ENCODE data around the gene MDC1. TPM values are rescaled to one million over a fixed set of nuclear protein-coding genes. Genes with fewer than 3 reads are reported as not detected.
A peak's percentile ranks its signal among the peaks of the same experiment; 100 is the strongest.

MDC1 gene
- polyA plus RNA-seq, 1 of the 3 experiments (the other 2 are of a cell fraction) = 10.4 TPM

DNA sequence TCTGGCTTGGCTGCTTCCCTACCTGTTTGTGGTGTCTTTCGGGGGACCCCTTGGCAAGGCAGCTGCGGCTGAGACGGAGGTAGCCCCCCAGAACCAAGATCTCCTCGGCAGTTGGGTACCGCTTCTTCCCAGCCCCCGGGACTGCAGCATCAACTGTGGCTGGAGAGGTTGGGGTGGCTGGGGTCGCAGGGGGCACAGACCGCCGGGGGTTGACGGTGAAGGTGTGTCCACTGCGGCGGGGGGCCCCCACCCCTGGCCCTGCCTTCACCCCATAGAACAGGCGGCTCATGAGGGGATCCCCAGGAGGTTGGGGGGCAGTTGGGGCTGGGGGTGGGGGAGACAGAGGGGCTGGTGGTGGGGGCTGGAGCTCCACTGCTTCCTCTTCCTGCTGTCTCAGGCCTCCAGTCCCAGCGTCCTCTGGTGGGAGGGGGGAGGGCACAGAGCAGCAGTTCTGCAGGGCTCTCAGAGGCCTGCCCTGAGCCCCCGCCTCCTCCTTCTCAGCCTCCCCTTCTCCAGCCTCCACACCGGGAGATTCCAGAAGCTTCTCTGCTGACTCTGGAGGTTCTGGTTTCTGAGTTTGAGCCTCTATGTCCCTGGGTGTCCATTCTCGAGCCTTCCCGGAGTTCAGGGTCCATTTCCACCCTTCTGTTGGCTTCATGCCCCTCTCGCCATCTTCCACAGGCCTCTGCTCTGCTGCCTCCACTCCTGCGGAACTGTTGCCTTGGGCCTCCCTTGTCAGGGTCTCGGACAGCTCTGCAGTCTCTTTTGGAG lies 32.5 kb downstream of the MDC1 start:
- H3K9ac ChIP-seq = peak overlapping the region; percentile 97
- DNase-seq = peak; percentile 45
- peaks cover 100% of the 10 kb centered on the region for H3K79me2 ChIP-seq (ENCODE audit: insufficient read depth)
- ChIA-PET CTCF (interaction anchor here (1.7 to 29.8 kb wide), 2 partner anchors 13 to 38 kb away, joined by 8 to 838 read pairs; partner anchors contain the start of genes DHX16, FLOT1, MDC1 and TUBB), POLR2A (no interaction called here)
- H3K9me2 ChIP-seq = no peaks in the 10 kb centered on the region
- 43% methylated on average over 16 of the region's 21 CpGs for WGBS (ENCODE audit: low lambda C conversion rate)
- peak overlapping the region; percentile 74 to 77 for H3K4me3 ChIP-seq (ENCODE audit: low read depth in 2 of 2, low read length in 1 of 2)
- H3K27ac ChIP-seq (ENCODE audit: low read depth in 2 of 2, low read length in 1 of 2) = peak overlapping the region; percentile 93 to 97
- H3K4me2 ChIP-seq = peak overlapping the region; percentile 98
- no peaks in the 10 kb centered on the region for H3K27me3 ChIP-seq (ENCODE audit: insufficient read depth)
- no peaks in the 10 kb centered on the region for H3K9me3 ChIP-seq
- H3K36me3 ChIP-seq (replicated peaks in 1 of 2; ENCODE audit: control insufficient read depth in 1 of 2, insufficient read depth in 2 of 2, low read length in 1 of 2) = peaks cover 4 to 25% of the 10 kb centered on the region in 2 experiments
- peaks cover 23% of the 10 kb centered on the region for H4K20me1 ChIP-seq (ENCODE audit: insufficient read depth)
- TF ChIP-seq CTCF (IDR thresholded peaks at IDR 0.05) (no peak), RCOR1 (IDR thresholded peaks at IDR 0.05; ENCODE audit: low read length) (no peak), PBX3 (IDR thresholded peaks at IDR 0.05) (no peak), SIN3A (IDR thresholded peaks at IDR 0.05; ENCODE audit: borderline replicate concordance, low read depth, low read length) (no peak), TCF12 (IDR thresholded peaks at IDR 0.05) (no peak), RFX5 (IDR thresholded peaks at IDR 0.05; ENCODE audit: low read length) (no peak), RXRA (IDR thresholded peaks at IDR 0.05; ENCODE audit: borderline replicate concordance, low read depth) (no peak), MEF2A (IDR thresholded peaks at IDR 0.05; ENCODE audit: borderline replicate concordance, low read depth) (no peak), POLR2AphosphoS5 (IDR thresholded peaks at IDR 0.05; ENCODE audit: low read depth, low read length) (no peak), RAD21 (IDR thresholded peaks at IDR 0.05; ENCODE audit: low read length) (no peak), TEAD4 (IDR thresholded peaks at IDR 0.05; ENCODE audit: borderline replicate concordance, insufficient read depth) (no peak), MXI1 (IDR thresholded peaks at IDR 0.05; ENCODE audit: low read depth, low read length) (no peak)
- H2AFZ ChIP-seq (ENCODE audit: low read depth) = no peak overlapping the region
- peaks cover 29% of the 10 kb centered on the region for H3F3A ChIP-seq (replicated peaks; ENCODE audit: insufficient read depth)
- peaks cover 26 to 70% of the 10 kb centered on the region in 2 experiments; a peak in 3 of 4 replicates for H3K4me1 ChIP-seq (ENCODE audit: control insufficient read depth in 1 of 2, insufficient read depth in 2 of 2, low read depth in 1 of 2, low read length in 1 of 2)

DNA sequence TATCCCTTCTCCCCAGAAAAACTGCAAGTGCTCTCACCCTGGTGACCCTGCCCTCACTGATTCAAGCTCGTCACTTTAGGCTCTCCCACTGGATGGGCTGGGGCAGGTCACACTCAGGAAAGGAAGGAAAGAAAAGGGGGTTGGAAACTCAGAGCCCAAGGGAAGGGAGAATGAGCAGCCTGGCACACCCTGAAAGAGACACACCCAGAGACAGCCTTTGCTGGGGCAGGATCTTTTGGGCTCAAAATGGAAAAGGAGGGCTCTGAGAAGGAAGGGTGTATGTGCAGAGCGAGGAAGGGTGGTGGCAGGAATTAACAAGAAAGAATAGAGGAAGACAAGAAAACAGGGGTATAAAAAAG lies 33.1 kb downstream of the MDC1 start:
- H3K9me2 ChIP-seq = no peaks in the 10 kb centered on the region
- H3K36me3 ChIP-seq (replicated peaks in 1 of 2; ENCODE audit: control insufficient read depth in 1 of 2, insufficient read depth in 2 of 2, low read length in 1 of 2) = peaks cover 4 to 25% of the 10 kb centered on the region in 2 experiments
- 34% methylated on average over 2 of the region's 2 CpGs for WGBS (ENCODE audit: low lambda C conversion rate)
- H3K4me1 ChIP-seq (ENCODE audit: control insufficient read depth in 1 of 2, insufficient read depth in 2 of 2, low read depth in 1 of 2, low read length in 1 of 2) = peaks cover 23 to 68% of the 10 kb centered on the region in 2 experiments; a peak in 3 of 4 replicates
- peaks cover 100% of the 10 kb centered on the region for H3K79me2 ChIP-seq (ENCODE audit: insufficient read depth)
- ChIA-PET POLR2A (interaction anchor here (1.2 kb wide), 1 partner anchor 37 kb away, joined by 4 read pairs; no protein-coding TSS in a partner anchor), CTCF (interaction anchor here (1.7 to 29.8 kb wide), 2 partner anchors 12 to 39 kb away, joined by 8 to 838 read pairs; partner anchors contain the start of genes DHX16, FLOT1, MDC1 and TUBB)
- H3K4me3 ChIP-seq (ENCODE audit: low read depth in 2 of 2, low read length in 1 of 2) = peak overlapping the region; percentile 74 to 77
- peak overlapping the region; percentile 93 to 97 for H3K27ac ChIP-seq (ENCODE audit: low read depth in 2 of 2, low read length in 1 of 2)
- H3K27me3 ChIP-seq (ENCODE audit: insufficient read depth) = no peaks in the 10 kb centered on the region
- H3K9me3 ChIP-seq = no peaks in the 10 kb centered on the region
- DNase-seq = no peak
- peak overlapping the region; percentile 97 for H3K9ac ChIP-seq
- peak overlapping the region; percentile 98 for H3K4me2 ChIP-seq
- H4K20me1 ChIP-seq (ENCODE audit: insufficient read depth) = peaks cover 28% of the 10 kb centered on the region
- no peak overlapping the region for H2AFZ ChIP-seq (ENCODE audit: low read depth)
- H3F3A ChIP-seq (replicated peaks; ENCODE audit: insufficient read depth) = peaks cover 30% of the 10 kb centered on the region
- TF ChIP-seq YY1 (IDR thresholded peaks at IDR 0.05; ENCODE audit: low read depth) = no peak
- no peak for TF ChIP-seq RAD21 (IDR thresholded peaks at IDR 0.05; ENCODE audit: low read length)
- no peak for TF ChIP-seq RCOR1 (IDR thresholded peaks at IDR 0.05; ENCODE audit: low read length)
- TF ChIP-seq FOSL2 (IDR thresholded peaks at IDR 0.05; ENCODE audit: borderline replicate concordance, low read depth) = no peak
- TF ChIP-seq CHD2 (IDR thresholded peaks at IDR 0.05; ENCODE audit: low read length, partially characterized antibody) = no peak
- no peak for TF ChIP-seq ELF1 (IDR thresholded peaks at IDR 0.05)
- TF ChIP-seq MEF2A (IDR thresholded peaks at IDR 0.05; ENCODE audit: borderline replicate concordance, low read depth) = no peak
- no peak for TF ChIP-seq NRF1 (IDR thresholded peaks at IDR 0.05; ENCODE audit: low read depth, low read length)
- TF ChIP-seq TAF1 (IDR thresholded peaks at IDR 0.05; ENCODE audit: borderline replicate concordance, low read depth, low read length) = no peak
- no peak for TF ChIP-seq GABPA (IDR thresholded peaks at IDR 0.05; ENCODE audit: low read depth)
- no peak for TF ChIP-seq CTCF (IDR thresholded peaks at IDR 0.05)
- TF ChIP-seq RFX5 (IDR thresholded peaks at IDR 0.05; ENCODE audit: low read length) = no peak
- TF ChIP-seq, protein P1, sequence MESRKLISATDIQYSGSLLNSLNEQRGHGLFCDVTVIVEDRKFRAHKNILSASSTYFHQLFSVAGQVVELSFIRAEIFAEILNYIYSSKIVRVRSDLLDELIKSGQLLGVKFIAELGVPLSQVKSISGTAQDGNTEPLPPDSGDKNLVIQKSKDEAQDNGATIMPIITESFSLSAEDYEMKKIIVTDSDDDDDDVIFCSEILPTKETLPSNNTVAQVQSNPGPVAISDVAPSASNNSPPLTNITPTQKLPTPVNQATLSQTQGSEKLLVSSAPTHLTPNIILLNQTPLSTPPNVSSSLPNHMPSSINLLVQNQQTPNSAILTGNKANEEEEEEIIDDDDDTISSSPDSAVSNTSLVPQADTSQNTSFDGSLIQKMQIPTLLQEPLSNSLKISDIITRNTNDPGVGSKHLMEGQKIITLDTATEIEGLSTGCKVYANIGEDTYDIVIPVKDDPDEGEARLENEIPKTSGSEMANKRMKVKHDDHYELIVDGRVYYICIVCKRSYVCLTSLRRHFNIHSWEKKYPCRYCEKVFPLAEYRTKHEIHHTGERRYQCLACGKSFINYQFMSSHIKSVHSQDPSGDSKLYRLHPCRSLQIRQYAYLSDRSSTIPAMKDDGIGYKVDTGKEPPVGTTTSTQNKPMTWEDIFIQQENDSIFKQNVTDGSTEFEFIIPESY (IDR thresholded peaks at IDR 0.05; ENCODE audit: borderline replicate concordance, low read depth) = no peak

Measured in SK-N-SH (cell line).